ENCODE data around the gene B3GALT6. TPM values are rescaled to one million over a fixed set of nuclear protein-coding genes. Genes with fewer than 3 reads are reported as not detected.

Gene B3GALT6
- total and polyA plus RNA-seq, 2 experiments from 2014 or later: 5.5 to 26.5 TPM

- Histone ChIP-seq H3K4me2 (no peak overlapping the region), H3K27ac (ENCODE audit: low read depth) (no peak overlapping the region), H3K9me2 (ENCODE audit: insufficient read depth) (no peaks in the 10 kb centered on the region), H3K27me3 (ENCODE audit: insufficient read depth) (no peaks in the 10 kb centered on the region), H3K4me1 (ENCODE audit: insufficient read depth) (peaks cover 6% of the 10 kb centered on the region), H3K4me3 (no peak overlapping the region), H3K79me2 (replicated peaks; ENCODE audit: insufficient read depth) (peaks cover 40% of the 10 kb centered on the region), H3K36me3 (ENCODE audit: insufficient read depth) (no peaks in the 10 kb centered on the region), H4K20me1 (replicated peaks; ENCODE audit: insufficient read depth) (peaks cover 8% of the 10 kb centered on the region), H2AFZ (no peak overlapping the region), H3F3A (replicated peaks; ENCODE audit: low read depth) (peaks cover 10% of the 10 kb centered on the region; the same call in 1 of the 2 replicates)
- TF ChIP-seq ZNF114 (CRISPR knock-in tag; IDR thresholded peaks at IDR 0.05) (no peak), EZH2 (IDR thresholded peaks at IDR 0.05; ENCODE audit: low read depth, unreplicated experiment) (no peak), ETS1 (IDR thresholded peaks at IDR 0.05) (no peak), REST (IDR thresholded peaks at IDR 0.05; ENCODE audit: unreplicated experiment) (no peak), CTCF (conservative IDR thresholded peaks at IDR 0.05; ENCODE audit: low read depth in 2 of 2) (no peak), STAT1 (IDR thresholded peaks at IDR 0.05; ENCODE audit: unreplicated experiment) (no peak), POLR2AphosphoS5 (IDR thresholded peaks at IDR 0.05; ENCODE audit: low read depth) (no peak), ZNF331 (CRISPR knock-in tag; IDR thresholded peaks at IDR 0.05; ENCODE audit: low read depth) (no peak)
- peak overlapping the region; percentile 36; the same call in 2 of the 3 replicates for H3K4me3 Mint-ChIP-seq
- ATAC-seq (no peak), DNase-seq (ENCODE audit: low spot score) (no peak)
- H3K27ac Mint-ChIP-seq: peak overlapping the region; percentile 71; the same call in 1 of the 2 replicates
- peaks cover 10% of the 10 kb centered on the region for H3K9me3 Mint-ChIP-seq
- peaks cover 18% of the 10 kb centered on the region for H3K4me1 Mint-ChIP-seq
- H3K36me3 Mint-ChIP-seq (ENCODE audit: low read depth): peaks cover 33% of the 10 kb centered on the region
- peaks cover 18% of the 10 kb centered on the region for H3K27me3 Mint-ChIP-seq (ENCODE audit: insufficient read depth, low read depth, poor library complexity)
Measured at GRCh38 chr1:1229770-1230169, 2.3 kb upstream of the B3GALT6 start.

Data from GM23338 (cell line).